Occipital lobe (tissue), 2 donors: Measurements from ENCODE around the gene AFMID. TPM values are rescaled to one million over a fixed set of nuclear protein-coding genes. Genes with fewer than 3 reads are reported as not detected.
"Not testable (repeated sequence)": the region's sequence is repeated elsewhere in the genome, so short reads cannot be mapped to it uniquely, and the experiment has no call there.

Experiments
- DNase-seq: peaks from one replicate; lab custom pipeline; 2025; lab: John Stamatoyannopoulos, UW
- total RNA-seq: library from RNA; depleted of rRNA; stranded (reverse); fragments of >200 nt; gene quantifications from one replicate; pipeline ENCODE4 v1.2.3, GENCODE V29; 2014

The AFMID gene
- total RNA-seq = 35.4 TPM

GRCh38 chr17:78186692-78187595, at the start of gene AFMID, which contains the start of gene TK1:
AFMID (plus strand) TSS chr17:78187362; CDS start chr17:78187371, 9 bp downstream.
TK1 (minus strand) TSS chr17:78187052; CDS start chr17:78186994, 58 bp downstream.
- DNase-seq = peak; percentile 95

- no peak for DNase-seq
These were observed 49.6 kb upstream of the AFMID start for GRCh38 chr17:78137392-78138203.

- DNase-seq = no peak
These were observed 48.7 kb upstream of the AFMID start for GRCh38 chr17:78138204-78139060.

- DNase-seq = not testable (repeated sequence)
These were observed 47.3 kb upstream of the AFMID start for GRCh38 chr17:78139861-78140168.

- peak; percentile 41 for DNase-seq
These were observed 46.8 kb upstream of the AFMID start for GRCh38 chr17:78140169-78141051.

- no peak for DNase-seq
These were observed 45.6 kb upstream of the AFMID start for GRCh38 chr17:78141437-78142118.

GRCh38 chr17:78142119-78142861, 44.9 kb upstream of the AFMID start:
- no peak for DNase-seq

- no peak for DNase-seq
These were observed 43.7 kb upstream of the AFMID start for GRCh38 chr17:78143214-78144146.

GRCh38 chr17:78144147-78144719, 42.9 kb upstream of the AFMID start:
- peak; percentile 56 for DNase-seq

- no peak for DNase-seq
These were observed 42.2 kb upstream of the AFMID start for GRCh38 chr17:78144736-78145641.

GRCh38 chr17:78146471-78146869, 40.7 kb upstream of the AFMID start:
- no peak for DNase-seq

GRCh38 chr17:78146881-78147280, 40.3 kb upstream of the AFMID start:
- no peak for DNase-seq

GRCh38 chr17:78147315-78147998, 39.7 kb upstream of the AFMID start:
- DNase-seq = no peak

- DNase-seq = no peak
These were observed 38.7 kb upstream of the AFMID start for GRCh38 chr17:78148286-78149016.

GRCh38 chr17:78151514-78152008, 35.6 kb upstream of the AFMID start:
- no peak for DNase-seq
